Calu3 (cell line): ENCODE measurements around the gene ECPAS. TPM values are rescaled to one million over a fixed set of nuclear protein-coding genes. Genes with fewer than 3 reads are reported as not detected.

ENCODE experiments used
- BruUV-seq: library from RNA; stranded (reverse); fragments of 400-500 nt; replicated peaks from 2 replicates; lab custom pipeline; 2021; lab: Mats Ljungman, UMichigan
- CTCF ChIA-PET: fragments of 300-600 bp; sonication (Branson Sonifier 250); formaldehyde crosslinking; loops from one replicate; lab custom pipeline; 2022; ENCODE audit warnings: antibody characterized with exemption; lab: Charles Lee
- DNase-seq: peaks from one replicate; pipeline ENCODE4 v3.0.0; 2022
- H3K27ac Mint-ChIP-seq: one replicate; pipeline ENCODE4 v1.8.0; 2022; ENCODE audit warnings: mixed read lengths; ENCODE audit not compliant: unreplicated experiment
- H3K27me3 Mint-ChIP-seq: one replicate; pipeline ENCODE4 v1.8.0; 2022; ENCODE audit warnings: mixed read lengths; ENCODE audit not compliant: unreplicated experiment
- H3K36me3 Mint-ChIP-seq: one replicate; pipeline ENCODE4 v1.8.0; 2022; ENCODE audit warnings: mild to moderate bottlenecking, moderate library complexity, mixed read lengths; ENCODE audit not compliant: insufficient read depth, unreplicated experiment
- H3K4me1 Mint-ChIP-seq: one replicate; pipeline ENCODE4 v1.8.0; 2022; ENCODE audit warnings: mild to moderate bottlenecking, low read depth, mixed read lengths; ENCODE audit not compliant: unreplicated experiment
- H3K4me3 Mint-ChIP-seq: one replicate; pipeline ENCODE4 v1.8.0; 2022; ENCODE audit warnings: mild to moderate bottlenecking, low read depth, moderate library complexity, mixed read lengths; ENCODE audit not compliant: unreplicated experiment
- H3K9me3 Mint-ChIP-seq: one replicate; pipeline ENCODE4 v1.8.0; 2022; ENCODE audit warnings: low read depth, mixed read lengths; ENCODE audit not compliant: unreplicated experiment
- intact Hi-C: fragments of 100-400 bp; cut with micrococcal nuclease; formaldehyde crosslinking; loops from one replicate; pipeline ENCODE4 v1.10.0; 2022; ENCODE audit not compliant: unreplicated experiment
- total RNA-seq: library from RNA; stranded (reverse); gene quantifications from 2 replicates; pipeline ENCODE4 v1.2.3, GENCODE V29; 2022
- TF ChIP-seq, protein P1 (sequence below): fragments of 200-600 bp; IDR thresholded peaks from one replicate; pipeline ENCODE4 v1.8.0; 2022; ENCODE audit warnings: antibody characterized with exemption; ENCODE audit not compliant: unreplicated experiment

The ECPAS gene
- total RNA-seq, 1 experiment from 2014 or later = 57.8 TPM

DNA sequence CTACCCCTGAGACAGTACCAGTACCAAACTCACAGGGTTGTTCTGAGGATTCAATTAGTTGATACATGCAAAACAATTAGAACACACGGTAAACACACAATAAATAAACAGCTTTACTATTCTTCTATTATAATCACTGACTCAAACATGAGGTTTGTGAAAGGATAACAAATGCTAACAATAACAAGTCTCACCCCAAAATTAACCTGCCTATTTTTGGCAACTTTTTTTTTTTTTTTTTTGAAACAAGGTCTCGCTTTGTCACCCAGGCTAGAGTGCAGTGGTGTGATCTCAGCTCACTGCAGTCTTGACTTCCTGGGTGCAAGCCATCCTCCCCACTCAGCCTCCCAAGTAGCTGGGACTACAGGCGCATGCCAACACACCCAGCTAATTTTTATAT, 6.5 kb downstream of the ECPAS start:
- Mint-ChIP-seq H3K9me3 (no peaks in the 10 kb centered on the region), H3K27ac (no peak overlapping the region), H3K4me3 (no peak overlapping the region), H3K4me1 (peaks cover 10% of the 10 kb centered on the region), H3K27me3 (no peaks in the 10 kb centered on the region), H3K36me3 (peaks cover 11% of the 10 kb centered on the region)
- BruUV-seq = no TSS peak
- TF ChIP-seq, protein P1, sequence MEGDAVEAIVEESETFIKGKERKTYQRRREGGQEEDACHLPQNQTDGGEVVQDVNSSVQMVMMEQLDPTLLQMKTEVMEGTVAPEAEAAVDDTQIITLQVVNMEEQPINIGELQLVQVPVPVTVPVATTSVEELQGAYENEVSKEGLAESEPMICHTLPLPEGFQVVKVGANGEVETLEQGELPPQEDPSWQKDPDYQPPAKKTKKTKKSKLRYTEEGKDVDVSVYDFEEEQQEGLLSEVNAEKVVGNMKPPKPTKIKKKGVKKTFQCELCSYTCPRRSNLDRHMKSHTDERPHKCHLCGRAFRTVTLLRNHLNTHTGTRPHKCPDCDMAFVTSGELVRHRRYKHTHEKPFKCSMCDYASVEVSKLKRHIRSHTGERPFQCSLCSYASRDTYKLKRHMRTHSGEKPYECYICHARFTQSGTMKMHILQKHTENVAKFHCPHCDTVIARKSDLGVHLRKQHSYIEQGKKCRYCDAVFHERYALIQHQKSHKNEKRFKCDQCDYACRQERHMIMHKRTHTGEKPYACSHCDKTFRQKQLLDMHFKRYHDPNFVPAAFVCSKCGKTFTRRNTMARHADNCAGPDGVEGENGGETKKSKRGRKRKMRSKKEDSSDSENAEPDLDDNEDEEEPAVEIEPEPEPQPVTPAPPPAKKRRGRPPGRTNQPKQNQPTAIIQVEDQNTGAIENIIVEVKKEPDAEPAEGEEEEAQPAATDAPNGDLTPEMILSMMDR = no peak
- CTCF ChIA-PET = interaction anchor here (0.7 kb wide), 1 partner anchor 1291 kb away, joined by 4 read pairs; no protein-coding TSS in a partner anchor
- intact Hi-C loops = no loop called here
- DNase-seq = no peak

GRCh38 chr9:111475195-111475594, 9.0 kb downstream of the ECPAS start:
- CTCF ChIA-PET = no interaction called here
- no peak overlapping the region for H3K27ac Mint-ChIP-seq
- H3K4me1 Mint-ChIP-seq = no peaks in the 10 kb centered on the region
- TF ChIP-seq, protein P1 = no peak
- no peaks in the 10 kb centered on the region for H3K9me3 Mint-ChIP-seq
- H3K27me3 Mint-ChIP-seq = no peaks in the 10 kb centered on the region
- intact Hi-C loops = no loop called here
- no peaks in the 10 kb centered on the region for H3K36me3 Mint-ChIP-seq
- H3K4me3 Mint-ChIP-seq = no peak overlapping the region
- no TSS peak for BruUV-seq
- DNase-seq = no peak

GRCh38 chr9:111474385-111474784, 9.8 kb downstream of the ECPAS start:
- intact Hi-C loops = no loop called here
- Mint-ChIP-seq H3K27me3 (no peaks in the 10 kb centered on the region), H3K4me3 (no peak overlapping the region), H3K27ac (no peak overlapping the region), H3K36me3 (no peaks in the 10 kb centered on the region), H3K4me1 (no peaks in the 10 kb centered on the region), H3K9me3 (no peaks in the 10 kb centered on the region)
- no TSS peak for BruUV-seq
- TF ChIP-seq, protein P1 = no peak
- CTCF ChIA-PET = no interaction called here
- no peak for DNase-seq

- no TSS peak for BruUV-seq
- intact Hi-C loops = no loop called here
- H3K27me3 Mint-ChIP-seq = no peaks in the 10 kb centered on the region
- H3K9me3 Mint-ChIP-seq = no peaks in the 10 kb centered on the region
- no peak for DNase-seq
- H3K4me3 Mint-ChIP-seq = no peak overlapping the region
- no peaks in the 10 kb centered on the region for H3K4me1 Mint-ChIP-seq
- CTCF ChIA-PET = no interaction called here
- TF ChIP-seq, protein P1 = no peak
- no peak overlapping the region for H3K27ac Mint-ChIP-seq
- no peaks in the 10 kb centered on the region for H3K36me3 Mint-ChIP-seq
These were observed 16.3 kb downstream of the ECPAS start for GRCh38 chr9:111467778-111468367.
